GM18873 (cell line): ENCODE results near the gene MRPL4.

Experiments
- ATAC-seq: cut with Tn5 transposase; IDR thresholded peaks from one replicate; pipeline ENCODE4 v1.9.1; 2021; ENCODE audit warnings: mild to moderate bottlenecking, moderate library complexity, moderate number of reproducible peaks; ENCODE audit not compliant: unreplicated experiment, low FRiP score

The MRPL4 gene

DNA sequence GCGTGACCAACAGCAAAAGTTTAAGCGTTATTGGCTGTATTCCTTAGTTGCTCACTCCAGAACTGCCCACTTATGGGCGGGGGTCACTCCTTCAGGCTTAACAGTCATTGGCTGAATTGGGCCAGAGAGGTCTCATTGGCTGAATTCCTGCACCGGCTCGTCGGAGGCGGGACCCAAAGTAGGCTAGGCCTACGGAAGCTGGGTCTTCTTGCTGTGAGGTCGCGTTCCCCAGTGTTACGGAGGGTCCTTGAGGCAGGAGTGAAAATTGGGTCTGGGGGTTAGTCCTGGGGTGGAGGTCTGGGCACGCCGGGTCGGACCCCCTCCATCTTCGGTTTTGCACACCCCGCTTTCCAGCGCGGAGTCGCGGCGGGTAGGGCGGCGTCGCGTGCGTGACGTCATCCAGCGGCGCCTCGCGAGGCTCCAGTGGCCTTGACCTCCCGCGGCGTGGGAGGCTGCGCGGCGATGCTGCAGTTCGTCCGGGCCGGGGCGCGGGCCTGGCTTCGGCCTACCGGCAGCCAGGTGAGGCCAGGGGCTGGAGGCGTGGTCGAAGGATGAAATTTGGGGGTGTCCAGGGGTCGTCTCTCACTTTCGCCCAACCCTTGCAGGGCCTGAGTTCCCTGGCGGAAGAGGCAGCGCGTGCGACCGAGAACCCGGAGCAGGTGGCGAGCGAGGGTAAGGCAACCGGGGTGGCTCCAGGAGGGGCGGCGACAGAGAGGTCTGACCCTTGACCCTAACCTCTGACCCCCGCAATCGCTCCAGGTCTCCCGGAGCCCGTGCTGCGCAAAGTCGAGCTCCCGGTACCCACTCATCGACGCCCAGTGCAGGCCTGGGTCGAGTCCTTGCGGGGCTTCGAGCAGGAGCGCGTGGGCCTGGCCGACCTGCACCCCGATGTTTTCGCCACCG lies at the start of gene MRPL4:
MRPL4 (plus strand) TSS at position 423 of the 903 bp plus-strand sequence; CDS start at position 463, 40 bp downstream.
- peak; percentile 92 for ATAC-seq

DNA sequence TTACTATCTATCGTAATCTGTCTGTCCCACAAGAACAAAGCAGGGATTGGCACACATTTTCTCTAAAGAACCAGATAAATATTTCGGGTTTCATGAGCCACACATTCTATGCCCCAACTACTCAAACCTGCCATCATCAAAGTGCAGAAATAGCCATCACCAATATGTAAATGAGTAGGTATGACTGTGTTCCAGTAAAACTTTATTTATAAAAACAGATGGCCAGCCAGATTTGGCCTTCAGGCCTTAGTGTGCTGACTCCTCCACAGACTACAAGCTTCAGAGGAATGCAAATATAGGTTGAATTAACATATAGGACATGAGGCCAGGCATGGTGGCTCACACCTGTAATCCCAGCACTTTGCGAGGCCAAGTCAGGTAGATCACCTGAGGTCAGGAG lies 48.3 kb upstream of the MRPL4 start:
- ATAC-seq: no peak

DNA sequence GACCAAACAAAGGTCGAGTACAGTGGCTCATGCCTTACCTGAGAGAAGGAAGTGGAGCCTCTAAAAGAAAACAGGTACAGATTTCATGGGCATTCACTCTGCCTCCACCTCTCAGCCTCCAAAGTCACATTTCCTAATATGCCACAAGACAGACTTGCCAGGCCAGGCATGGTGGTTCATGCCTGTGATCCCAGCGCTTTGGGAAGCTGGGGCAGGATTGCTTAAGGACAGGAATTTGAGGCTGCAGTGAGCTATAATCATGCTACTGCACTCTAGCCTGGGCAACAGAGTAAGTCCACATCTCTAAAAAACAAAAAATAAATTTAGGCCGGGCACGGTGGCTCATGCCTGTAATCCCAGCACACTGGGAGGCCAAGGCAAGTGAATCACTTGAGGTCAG lies 46.4 kb upstream of the MRPL4 start:
- no peak for ATAC-seq

DNA sequence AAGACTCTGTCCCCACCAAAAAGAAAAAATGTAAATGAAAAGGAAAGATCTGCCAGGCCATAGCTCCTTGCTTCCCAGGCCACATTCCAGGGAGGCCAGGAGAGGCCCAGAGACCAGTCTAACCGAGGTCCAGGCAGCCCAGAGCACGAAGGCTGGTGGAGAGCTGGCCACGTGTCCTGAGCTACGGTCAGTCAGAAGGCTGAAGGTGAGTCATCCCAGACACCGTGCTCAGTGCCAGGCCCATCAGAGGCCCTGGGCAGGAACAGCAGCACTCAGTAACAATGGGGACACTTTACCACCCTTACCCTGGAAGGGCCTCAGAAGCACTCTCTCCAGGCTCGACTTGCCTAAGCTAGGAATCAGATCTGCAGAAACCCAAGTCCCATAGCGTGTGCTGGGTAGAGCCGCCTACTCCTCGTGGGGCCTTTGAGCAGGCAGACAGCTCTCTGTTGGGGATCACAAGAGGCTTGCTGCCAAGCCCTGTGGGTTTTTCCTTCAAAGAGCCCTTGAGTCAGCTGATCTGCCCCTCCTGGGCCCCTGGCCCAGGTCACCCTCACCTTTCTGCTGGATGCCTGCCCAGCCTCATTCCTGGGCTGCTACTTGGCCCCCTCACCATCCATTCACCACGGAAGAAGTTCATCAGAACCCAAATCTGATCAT lies 45.7 kb upstream of the MRPL4 start:
- no peak for ATAC-seq

DNA sequence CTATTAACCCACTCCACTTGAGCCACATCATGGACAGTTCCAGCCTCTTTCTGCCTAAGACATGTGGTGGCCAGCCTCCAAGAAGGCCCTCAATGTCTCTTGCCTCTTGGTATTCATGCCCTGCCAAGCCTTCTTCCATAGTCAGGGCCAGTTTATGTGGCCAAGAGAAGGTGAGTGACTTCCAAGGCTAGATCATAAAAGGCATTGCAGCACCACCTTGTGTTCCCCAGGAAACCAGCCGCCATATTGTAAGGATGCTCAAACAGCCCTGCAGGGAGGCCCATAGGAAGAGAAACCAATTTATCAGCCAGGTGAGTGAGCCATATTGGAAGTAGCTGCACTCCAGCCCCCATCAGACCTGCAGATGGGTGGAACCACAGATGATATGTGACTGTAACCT lies 45.0 kb upstream of the MRPL4 start:
- ATAC-seq: no peak

DNA sequence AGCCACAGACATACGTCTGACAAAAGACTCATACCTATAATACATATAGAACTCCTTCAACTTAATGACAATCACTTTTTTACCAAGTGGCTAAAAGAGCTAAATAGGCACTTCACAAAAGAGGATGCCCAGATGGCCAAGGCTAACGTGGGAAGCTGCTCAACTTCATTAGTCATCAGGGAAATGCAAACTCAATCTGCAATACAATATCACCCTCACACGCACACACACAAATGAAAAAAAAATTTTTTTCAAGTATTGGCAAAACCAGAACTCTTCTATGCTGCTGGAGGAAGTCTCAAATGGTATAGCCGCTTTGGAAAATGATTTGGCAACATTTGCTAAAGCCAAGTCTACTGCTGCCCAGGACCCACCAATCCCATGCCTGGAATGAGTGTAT lies 42.7 kb upstream of the MRPL4 start:
- no peak for ATAC-seq

DNA sequence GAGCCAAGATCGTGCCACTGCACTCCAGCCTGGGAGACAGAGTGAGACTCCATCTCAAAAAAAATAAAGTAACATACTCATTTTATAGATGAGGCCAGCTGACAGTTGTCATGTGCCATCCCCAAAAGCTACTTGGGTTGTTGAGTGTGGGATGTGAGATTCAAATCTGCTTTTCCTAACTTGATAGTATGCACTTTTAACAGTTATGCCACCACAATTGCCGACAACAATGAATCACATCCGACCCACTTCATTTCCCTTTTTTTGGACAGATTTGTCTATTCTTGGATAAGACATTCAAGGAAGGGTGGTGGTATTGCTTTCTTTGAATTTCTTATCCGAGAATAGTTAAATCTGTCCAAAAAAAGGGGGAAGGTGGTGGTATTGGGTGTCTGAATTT lies 41.0 kb upstream of the MRPL4 start:
- ATAC-seq: no peak

DNA sequence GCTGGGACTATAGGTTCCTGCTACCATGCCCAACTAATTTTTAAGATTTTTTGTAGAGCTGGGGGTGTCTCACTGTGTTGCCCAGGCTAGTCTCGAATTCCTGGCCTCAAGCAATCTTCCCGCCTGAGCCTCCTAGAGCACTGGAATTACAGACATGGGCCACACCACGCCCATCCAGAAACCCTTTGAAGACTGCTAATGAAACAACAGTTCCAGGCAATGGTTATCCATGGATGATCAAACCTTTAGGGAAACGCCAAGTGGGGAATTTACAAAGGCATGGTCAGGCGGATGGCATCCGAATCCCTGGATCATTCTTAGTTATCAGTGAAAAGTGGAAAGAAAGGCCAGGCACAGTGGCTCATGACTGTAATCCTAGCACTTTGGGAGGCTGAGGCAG lies 40.3 kb upstream of the MRPL4 start:
- no peak for ATAC-seq

DNA sequence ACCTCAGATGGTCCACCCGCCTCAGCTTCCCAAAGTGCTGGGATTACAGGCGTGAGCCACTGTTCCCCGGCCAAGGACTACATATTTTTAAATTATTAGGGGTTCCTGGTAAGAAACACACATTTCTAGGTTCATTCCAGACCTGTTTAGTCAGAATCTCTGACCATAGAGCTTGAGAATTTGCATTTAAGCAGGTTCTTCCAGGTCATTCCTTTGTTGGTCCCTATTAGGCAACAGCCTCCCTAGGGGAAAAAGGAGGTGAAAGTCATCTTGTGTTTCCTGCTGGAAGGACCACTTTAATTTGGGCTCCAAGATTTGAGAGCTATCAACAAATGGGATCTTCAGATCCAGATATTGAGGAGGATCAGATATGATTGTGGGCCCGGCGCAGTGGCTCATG lies 37.2 kb upstream of the MRPL4 start:
- no peak for ATAC-seq

DNA sequence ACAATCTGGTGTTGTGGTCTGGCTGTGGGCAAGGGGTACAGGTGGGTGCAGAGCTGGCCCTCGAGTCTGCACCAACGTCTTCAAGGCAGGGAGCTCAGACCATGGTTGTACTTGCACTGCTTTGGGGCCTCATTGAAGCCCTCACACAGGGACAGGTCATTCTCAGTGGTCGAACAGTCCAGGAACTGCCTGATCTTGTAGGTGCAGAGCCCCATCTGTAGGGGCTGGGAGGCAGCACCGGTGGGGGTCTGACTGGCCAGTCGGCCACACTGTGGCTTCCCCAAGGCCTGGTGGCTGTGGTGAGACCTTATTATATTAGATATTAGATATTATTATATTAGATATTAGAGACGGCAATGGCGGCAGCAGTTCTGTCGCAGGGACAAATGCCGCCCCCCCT lies 34.9 kb upstream of the MRPL4 start:
- no peak for ATAC-seq

DNA sequence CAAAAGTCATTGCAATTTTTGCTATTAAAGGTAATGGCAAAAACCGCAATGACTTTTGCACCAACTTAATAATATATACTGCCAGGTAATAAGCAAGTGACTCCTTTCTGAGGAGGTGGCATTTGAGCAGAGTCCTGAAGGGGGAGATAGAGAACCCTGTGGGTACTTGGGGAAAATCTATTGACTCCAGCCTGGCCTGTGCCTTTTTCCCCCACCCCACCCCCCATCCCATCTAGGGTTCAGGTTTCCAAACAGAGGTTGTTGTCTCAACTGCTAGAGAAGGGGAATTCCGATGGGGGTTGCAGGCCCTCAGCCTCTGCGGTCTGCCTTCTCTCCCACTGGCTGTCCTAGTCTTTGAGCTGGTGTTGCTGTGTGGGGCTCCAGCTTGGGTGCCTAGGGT lies 32.3 kb upstream of the MRPL4 start:
- peak; percentile 71 for ATAC-seq

DNA sequence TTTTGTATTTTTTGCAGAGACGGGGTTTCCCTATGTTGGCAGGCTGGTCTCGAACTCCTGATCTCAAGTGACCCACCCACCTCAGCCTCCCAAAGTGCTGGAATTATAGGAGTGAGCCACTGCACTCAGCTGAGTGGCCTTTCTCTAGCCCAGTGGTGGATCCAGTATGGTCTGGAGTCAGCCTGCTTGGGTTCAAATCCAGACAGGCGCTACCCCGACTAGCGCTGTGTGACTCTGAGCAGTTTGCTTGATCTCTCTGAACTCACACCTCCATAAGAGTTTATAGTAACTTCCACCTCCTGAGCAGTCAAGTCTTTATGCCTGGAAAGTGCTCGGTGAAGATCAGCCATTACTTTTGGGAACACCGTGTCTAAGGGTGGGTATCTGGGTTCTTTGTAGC lies 31.3 kb upstream of the MRPL4 start:
- no peak for ATAC-seq

DNA sequence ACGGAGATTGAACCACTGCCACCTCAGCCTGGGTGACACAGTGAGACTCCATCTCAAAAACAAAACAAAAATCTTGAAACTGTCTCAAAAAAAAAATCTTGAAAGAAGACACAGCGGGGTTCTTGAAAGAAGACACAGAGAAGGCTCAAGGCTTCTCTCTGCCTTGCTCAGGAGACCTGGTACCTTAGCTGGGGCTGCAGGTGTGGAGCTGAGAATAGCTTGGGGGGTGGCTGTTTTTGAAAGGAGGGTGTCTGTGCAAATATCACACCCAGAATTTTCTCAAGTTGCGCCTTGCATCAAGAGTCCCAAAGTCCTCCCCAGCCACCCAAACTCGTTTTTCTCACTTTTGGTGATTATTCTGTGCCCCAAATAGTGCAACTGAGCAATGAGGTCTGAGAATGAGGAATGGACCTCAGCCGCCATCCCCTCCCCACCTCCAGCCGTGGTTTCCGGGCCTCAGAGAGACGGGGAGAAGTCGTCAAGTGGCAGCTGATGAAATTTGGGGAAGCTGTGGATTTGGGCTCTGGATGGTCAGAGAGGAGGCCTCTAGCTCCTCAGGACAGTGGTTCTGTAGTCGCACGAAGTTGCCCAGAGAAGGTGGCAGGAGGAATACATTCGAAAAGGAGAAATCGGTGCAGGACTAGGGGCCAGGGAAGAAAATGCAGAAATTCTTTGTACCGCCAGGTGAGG lies 29.7 kb upstream of the MRPL4 start:
- no peak for ATAC-seq

DNA sequence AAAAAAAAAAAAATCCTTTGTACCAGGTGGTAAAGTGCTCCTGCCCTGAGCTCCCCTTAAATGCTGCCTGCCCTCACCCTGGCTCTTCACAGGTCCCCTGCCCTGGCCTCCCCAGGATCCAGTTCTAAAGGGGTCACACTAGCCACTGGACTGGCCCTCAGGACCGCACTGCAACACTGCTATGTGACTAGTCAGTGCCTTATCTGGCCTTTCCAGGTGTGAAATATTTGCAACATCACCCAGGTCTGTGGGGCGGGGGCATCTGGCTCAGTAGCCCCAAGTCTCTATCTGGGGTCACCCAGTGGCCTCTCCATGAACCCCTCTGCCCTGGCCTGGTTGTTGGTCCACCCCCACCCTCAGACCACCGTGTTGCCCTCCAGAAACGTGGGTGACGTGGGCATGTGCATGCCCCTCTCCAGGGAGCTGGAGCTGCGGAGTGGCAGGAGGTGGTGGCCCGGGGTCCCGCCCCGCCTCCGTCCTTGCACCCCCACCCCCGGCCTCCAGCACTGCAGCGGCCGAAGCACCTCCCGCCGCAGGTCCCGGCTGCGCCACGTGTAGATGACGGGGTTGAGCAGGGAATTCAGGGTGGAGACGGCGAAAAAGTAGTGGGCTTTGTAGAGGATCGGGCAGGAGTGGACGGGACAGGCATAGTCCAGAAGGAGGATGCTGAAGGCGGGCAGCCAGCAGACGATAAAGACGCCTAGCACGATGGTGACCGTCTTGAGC lies 28.4 kb upstream of the MRPL4 start:
- ATAC-seq: no peak

DNA sequence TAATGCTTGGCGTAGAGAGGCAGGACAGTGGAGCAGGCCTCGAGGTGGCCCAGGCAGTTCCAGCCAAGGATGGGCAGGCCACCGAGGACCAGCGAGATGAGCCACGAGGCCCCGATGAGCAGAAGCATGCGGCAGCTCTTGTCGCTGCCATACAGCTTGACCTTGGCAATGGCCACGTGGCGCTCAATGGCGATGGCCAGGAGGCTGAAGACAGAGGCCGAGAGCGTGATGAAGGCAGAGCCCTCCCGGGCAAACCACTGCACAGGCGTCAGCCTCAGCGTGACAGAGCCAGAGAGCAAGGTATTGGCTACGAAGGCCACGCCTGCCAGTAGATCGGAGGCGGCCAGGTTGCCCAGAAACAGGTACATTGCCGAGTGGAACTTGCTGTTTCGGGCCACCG lies 27.7 kb upstream of the MRPL4 start:
- no peak for ATAC-seq

DNA sequence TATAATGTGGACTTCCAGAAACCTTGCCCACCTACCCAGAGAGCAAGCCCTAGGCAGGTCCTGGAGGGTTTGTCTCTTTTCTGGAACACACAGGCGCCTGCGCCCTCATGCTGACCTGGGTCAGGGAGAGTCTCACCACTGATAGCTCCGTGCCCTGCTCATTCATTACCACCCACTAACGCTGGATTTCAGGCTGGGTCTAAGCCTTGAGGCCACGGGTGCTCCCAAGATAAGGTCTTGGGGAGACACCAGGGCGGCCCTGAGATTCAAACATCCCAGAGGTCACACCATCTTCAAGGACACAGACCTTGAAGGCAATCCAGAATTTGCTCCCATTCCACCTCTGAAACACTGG lies 26.0 kb upstream of the MRPL4 start:
- ATAC-seq: no peak

DNA sequence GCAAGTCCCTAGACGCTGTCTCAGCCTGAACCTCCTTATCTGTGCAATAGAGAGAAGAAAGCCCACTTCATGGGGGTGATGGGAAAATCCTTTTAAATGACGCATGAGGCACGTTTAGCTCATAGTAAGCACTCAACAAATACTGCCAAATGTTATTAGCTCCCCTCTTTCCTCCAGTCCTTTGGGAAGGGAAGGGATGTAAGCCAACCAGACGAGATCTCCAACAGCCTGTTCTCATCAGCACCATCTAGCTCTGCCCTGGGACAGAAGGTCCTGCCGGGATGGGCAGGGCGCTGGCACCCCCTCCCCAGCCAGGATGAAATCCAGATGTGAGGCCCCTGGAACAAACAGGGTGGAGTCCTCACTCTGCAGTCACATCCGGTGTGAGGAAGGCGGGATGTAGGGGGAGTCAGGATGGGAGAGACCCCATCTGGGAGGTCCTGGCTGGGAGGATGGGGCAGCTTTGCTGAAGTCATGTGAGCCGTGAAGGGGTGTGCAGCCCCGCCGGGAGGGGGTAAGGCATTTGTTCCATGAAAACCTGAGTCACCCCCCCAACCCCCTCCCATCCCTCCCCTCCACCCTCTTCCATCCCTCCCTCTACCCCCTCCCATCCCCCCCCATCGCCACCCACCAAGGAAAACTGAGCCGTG lies 25.5 kb upstream of the MRPL4 start:
- ATAC-seq: no peak

DNA sequence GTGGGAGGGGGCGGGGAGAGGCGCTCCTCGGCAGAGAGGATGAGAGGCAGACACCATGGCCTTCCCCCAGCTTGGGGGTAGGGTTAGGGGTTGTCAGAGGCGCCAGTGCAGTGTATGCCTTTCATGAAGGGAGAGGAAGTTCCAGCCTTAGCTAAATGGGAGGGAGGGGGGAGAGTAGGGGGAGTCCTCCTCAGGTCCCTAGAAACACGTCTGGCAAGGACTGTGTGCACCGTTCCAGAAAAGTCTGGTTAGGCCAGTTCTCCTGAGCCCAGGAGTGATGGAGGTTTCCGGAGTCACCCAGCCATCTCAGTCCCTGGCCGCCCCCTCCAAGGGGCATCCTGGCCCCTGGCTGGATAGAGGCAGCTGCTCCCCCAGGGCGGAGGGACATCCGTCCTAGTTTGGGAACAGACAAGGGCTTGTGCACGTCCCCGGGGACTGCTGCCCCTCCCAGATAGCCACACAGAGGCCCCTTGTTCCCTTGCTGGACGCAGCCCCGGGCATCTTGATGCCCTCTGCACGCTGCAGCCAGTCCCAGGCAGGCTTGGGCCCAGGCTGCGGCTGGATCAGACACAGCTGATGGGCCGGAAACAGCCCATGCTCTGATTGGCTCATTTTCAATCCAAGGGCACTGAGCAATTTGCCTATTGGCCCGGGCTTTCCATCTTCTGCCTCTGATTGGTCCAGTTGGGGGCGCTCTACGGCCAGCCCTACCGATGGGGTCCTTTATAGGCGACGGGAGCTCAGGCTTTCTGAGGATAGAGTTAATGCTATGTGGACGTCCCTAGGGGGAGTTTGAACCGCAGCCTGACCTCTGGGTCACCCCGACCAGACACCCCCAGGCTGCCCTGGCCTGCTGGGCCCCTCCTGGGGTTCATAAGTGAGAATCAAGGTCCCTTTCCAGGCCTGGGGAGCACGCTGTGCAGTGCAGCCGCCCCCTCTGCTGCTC lies 24.7 kb upstream of the MRPL4 start:
- ATAC-seq: no peak

DNA sequence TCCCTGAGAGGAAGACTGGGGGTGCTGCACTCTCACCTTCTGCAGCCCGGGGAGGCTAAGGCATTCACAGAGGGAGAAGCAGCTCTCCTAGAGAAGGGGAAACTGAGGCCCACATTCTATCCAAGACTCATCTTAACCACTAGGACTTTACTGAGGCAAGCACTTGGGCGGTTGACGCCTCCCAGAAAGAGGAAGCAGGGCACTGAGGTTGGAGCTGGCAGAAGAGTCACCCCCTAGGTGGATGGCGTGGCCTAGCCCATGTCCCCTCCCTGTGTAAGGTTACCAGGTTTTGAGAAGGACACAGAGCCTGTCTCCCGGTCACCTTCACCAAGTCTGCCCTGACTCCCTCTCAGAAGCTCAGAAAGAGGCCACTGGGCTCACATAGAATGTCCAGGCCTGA lies 23.6 kb upstream of the MRPL4 start:
- ATAC-seq: no peak
